K562 (cell line): ENCODE results near the gene ITGA7. TPM values are rescaled to one million over a fixed set of nuclear protein-coding genes. Genes with fewer than 3 reads are reported as not detected.
"Not testable (repeated sequence)": the region's sequence is repeated elsewhere in the genome, so short reads cannot be mapped to it uniquely, and the experiment has no call there.

Source experiments
- ATAC-seq: fragments of 200-7000 bp; cut with Tn5 transposase; 3 replicates; pipeline ENCODE4 v1.9.1; 2020; ENCODE audit warnings: moderate library complexity
- BruUV-seq: library from RNA; stranded (reverse); fragments of 400-500 nt; replicated peaks from 2 replicates; lab custom pipeline; 2021; lab: Mats Ljungman, UMichigan
- CTCF ChIA-PET: fragments of 300-600 bp; formaldehyde crosslinking; extraction: SDS; loops from one replicate; lab custom pipeline; 2021; ENCODE audit warnings: low intra/inter-chr PET ratio; lab: Yijun Ruan, JAX
- POLR2A ChIA-PET: fragments of 300-600, 350-650 bp; sonication (Branson Sonifier 250); formaldehyde crosslinking; extraction: SDS; loops from one replicate; lab custom pipeline; 2021; ENCODE audit warnings: antibody characterized with exemption, inconsistent platforms; lab: Yijun Ruan, JAX
- DNase-seq, 4 experiments: peaks; one replicate each; pipeline versions ENCODE4 v3.0.0 to v3.0.0-alpha.2; 2011 to 2018; ENCODE audit warnings: low spot score in 3 of 4, mixed read lengths in 3 of 4; ENCODE audit errors: extremely low read depth in 1 of 4
- FAIRE-seq: peaks from 2 replicates; lab custom pipeline; 2011; peaks lifted over from hg19 to GRCh38; lab: Jason Lieb, UNC
- H2AFZ ChIP-seq: 2 replicates; pipeline ENCODE4 v1.6.0; 2011; ENCODE audit warnings: low read depth, low read length, control low read depth, inconsistent platforms
- H3K27ac ChIP-seq: fragments of 200-600 bp; 3 replicates; pipeline ENCODE4 v1.8.0; 2011; ENCODE audit warnings: low read depth, mild to moderate bottlenecking, control low read depth, inconsistent platforms, low read length, moderate library complexity, mixed read lengths; ENCODE audit errors: extremely low read depth
- H3K27me3 ChIP-seq, 2 experiments: fragments of 300-600 bp in 1 of 2; 2 replicates in 1 of 2; 3 replicates in 1 of 2; pipeline versions ENCODE4 v1.6.0 to v1.8.0; 2011; ENCODE audit warnings: inconsistent platforms in 2 of 2, low read length in 2 of 2, mild to moderate bottlenecking in 1 of 2, mixed read lengths in 1 of 2, moderate library complexity in 1 of 2; ENCODE audit not compliant: control insufficient read depth in 2 of 2, insufficient read depth in 2 of 2
- H3K36me3 ChIP-seq: fragments of 300-600 bp; 3 replicates; pipeline ENCODE4 v1.8.0; 2011; ENCODE audit warnings: mild to moderate bottlenecking, low read length, inconsistent platforms; ENCODE audit not compliant: control insufficient read depth, insufficient read depth
- H3K4me1 ChIP-seq, 2 experiments: fragments of 200-600 bp in 1 of 2; replicated peaks in 1 of 2; 2 replicates in 1 of 2; 3 replicates in 1 of 2; pipeline versions ENCODE4 v1.5.1 to v1.8.0; 2011; ENCODE audit warnings: inconsistent platforms in 2 of 2, low read length in 2 of 2, mild to moderate bottlenecking in 1 of 2, mixed read lengths in 1 of 2, moderate library complexity in 1 of 2; ENCODE audit not compliant: control insufficient read depth in 2 of 2, insufficient read depth in 2 of 2
- H3K4me2 ChIP-seq: 2 replicates; pipeline ENCODE4 v1.6.1; 2011; ENCODE audit warnings: low read length, control low read depth, inconsistent platforms, mixed read lengths; ENCODE audit not compliant: insufficient read depth
- H3K4me3 ChIP-seq: fragments of 200-600 bp; sonication (generic), shearing (Covaris generic); 2 replicates; pipeline ENCODE4 v1.5.1; 2016; ENCODE audit warnings: control low read depth, inconsistent platforms
- H3K79me2 ChIP-seq: fragments of 200-600 bp; 3 replicates; pipeline ENCODE4 v1.8.0; 2011; ENCODE audit warnings: low read length, inconsistent platforms; ENCODE audit not compliant: control insufficient read depth, insufficient read depth
- H3K9ac ChIP-seq, 2 experiments: 2 replicates each; pipeline versions ENCODE4 v1.6.0 to v1.6.1; 2011; ENCODE audit warnings: low read depth in 2 of 2, low read length in 2 of 2, control low read depth in 1 of 2, inconsistent platforms in 1 of 2, mild to moderate bottlenecking in 1 of 2, mixed read lengths in 1 of 2; ENCODE audit not compliant: insufficient read depth in 1 of 2
- H3K9me1 ChIP-seq: one replicate; pipeline ENCODE4 v1.6.0; 2011; ENCODE audit warnings: inconsistent platforms, mild to moderate bottlenecking, low read length, moderate library complexity; ENCODE audit not compliant: control insufficient read depth, insufficient read depth
- H3K9me3 ChIP-seq: replicated peaks from 2 replicates; pipeline ENCODE4 v1.5.1; 2011; ENCODE audit warnings: low read depth, low read length, inconsistent platforms; ENCODE audit not compliant: control insufficient read depth, insufficient read depth
- H4K20me1 ChIP-seq: replicated peaks from 2 replicates; pipeline ENCODE4 v1.6.1; 2011; ENCODE audit warnings: low read length, inconsistent platforms, mixed read lengths; ENCODE audit not compliant: control insufficient read depth, insufficient read depth
- E2F6 ChIP-seq, 2 experiments: IDR thresholded peaks; 2 replicates each; pipeline ENCODE4 v1.6.1; 2011; ENCODE audit warnings: borderline replicate concordance in 1 of 2, control low read depth in 1 of 2, low read depth in 1 of 2, low read length in 1 of 2, mild to moderate bottlenecking in 1 of 2, mixed read lengths in 1 of 2, moderate library complexity in 1 of 2; ENCODE audit not compliant: insufficient read depth in 1 of 2, insufficient read length in 1 of 2, poor library complexity in 1 of 2, severe bottlenecking in 1 of 2; ENCODE audit errors: extremely low read depth in 1 of 2
- SPI1 ChIP-seq: IDR thresholded peaks from 2 replicates; pipeline ENCODE4 v1.6.1; 2011; ENCODE audit warnings: low read depth, low read length, control low read depth, borderline replicate concordance
- ZNF766 ChIP-seq: fragments of 200-800 bp; sonication (Bioruptor generic); conservative IDR thresholded peaks from 2 replicates; pipeline ENCODE4 v1.6.1; 2016; ENCODE audit warnings: missing genetic modification characterization, missing compliant biosample characterization
- WGBS: fragments of 100-300 bp; shearing (Covaris generic); methylation state at CpG from one replicate; pipeline ENCODE4 v1.1.6; 2016; ENCODE audit warnings: low coverage, mixed read lengths; ENCODE audit not compliant: insufficient coverage; ENCODE audit errors: missing lambda C conversion rate; 5-methylcytosine and 5-hydroxymethylcytosine counted together
- in situ Hi-C: fragments of 300-500 bp; cut with MboI; formaldehyde crosslinking; loops from 4 replicates; pipeline ENCODE4 v1.15.0; 2018; ENCODE audit warnings: inconsistent platforms, mixed read lengths
- intact Hi-C: fragments of 100-400 bp; cut with micrococcal nuclease; formaldehyde crosslinking; loops from 2 replicates; pipeline ENCODE4 v1.14.2; 2022
- polyA plus RNA-seq, 8 experiments: library from polyadenylated mRNA; depleted of rRNA in 4 of 8; stranded (reverse) in 5 of 8; unstranded in 3 of 8; fragments of >200 nt; fragmentation: Nextera tagmentation in 2 of 8; fragmentation: Illumina TruSeq in 1 of 8; extraction: Ambion mirVana in 2 of 8; extraction: Trizol in 1 of 8; gene quantifications; 2 replicates each; pipeline versions ENCODE4 v1.2.1 to v1.2.3, GENCODE V29; 2011 to 2014; ENCODE audit warnings: inconsistent platforms in 1 of 8, missing spikeins in 1 of 8
- total RNA-seq, 7 experiments: library from RNA; depleted of rRNA in 6 of 7; stranded (reverse); fragments of >200 nt in 6 of 7; fragmentation: Illumina TruSeq in 2 of 7; extraction: Trizol in 2 of 7; gene quantifications; 2 replicates each; pipeline versions ENCODE4 v1.2.1 to v1.2.3, GENCODE V29; 2011 to 2021; ENCODE audit warnings: low replicate concordance in 1 of 7
- TF ChIP-seq, protein P1 (sequence below): fragments of 450-650 bp; IDR thresholded peaks from 2 replicates; pipeline ENCODE4 v1.6.1; 2016; ENCODE audit warnings: mild to moderate bottlenecking, moderate library complexity

ITGA7 gene
- total and polyA plus RNA-seq, 9 of the 15 experiments (the other 6 are each of a cell fraction or from before 2014, with no cell fraction given): 0.11 to 2.3 (median 0.56) TPM; not detected in 1

- FAIRE-seq, H3K79me2 ChIP-seq, H3K36me3 ChIP-seq, H3K27ac ChIP-seq, H3K9me3 ChIP-seq, H3K4me2 ChIP-seq, in situ Hi-C loops, intact Hi-C loops, H3K4me3 ChIP-seq, H3K9ac ChIP-seq, H4K20me1 ChIP-seq, POLR2A ChIA-PET, H3K9me1 ChIP-seq, H3K27me3 ChIP-seq, ATAC-seq, BruUV-seq, H3K4me1 ChIP-seq: not testable (repeated sequence)
- WGBS: 22% methylated on average over 4 of the region's 4 CpGs
- TF ChIP-seq SPI1 (peak; percentile 30; the same call in 1 of the 2 replicates), ZNF766 (peak; percentile 40; the same call in 1 of the 2 replicates), E2F6 (IDR thresholded peaks at IDR 0.05; ENCODE audit: borderline replicate concordance in 1 of 2, extremely low read depth in 1 of 2, insufficient read depth in 1 of 2, insufficient read length in 1 of 2, low read depth in 1 of 2, low read length in 1 of 2, poor library complexity in 1 of 2, severe bottlenecking in 1 of 2) (peak in 1 of 2 experiments; percentile 10)
- TF ChIP-seq, protein P1, sequence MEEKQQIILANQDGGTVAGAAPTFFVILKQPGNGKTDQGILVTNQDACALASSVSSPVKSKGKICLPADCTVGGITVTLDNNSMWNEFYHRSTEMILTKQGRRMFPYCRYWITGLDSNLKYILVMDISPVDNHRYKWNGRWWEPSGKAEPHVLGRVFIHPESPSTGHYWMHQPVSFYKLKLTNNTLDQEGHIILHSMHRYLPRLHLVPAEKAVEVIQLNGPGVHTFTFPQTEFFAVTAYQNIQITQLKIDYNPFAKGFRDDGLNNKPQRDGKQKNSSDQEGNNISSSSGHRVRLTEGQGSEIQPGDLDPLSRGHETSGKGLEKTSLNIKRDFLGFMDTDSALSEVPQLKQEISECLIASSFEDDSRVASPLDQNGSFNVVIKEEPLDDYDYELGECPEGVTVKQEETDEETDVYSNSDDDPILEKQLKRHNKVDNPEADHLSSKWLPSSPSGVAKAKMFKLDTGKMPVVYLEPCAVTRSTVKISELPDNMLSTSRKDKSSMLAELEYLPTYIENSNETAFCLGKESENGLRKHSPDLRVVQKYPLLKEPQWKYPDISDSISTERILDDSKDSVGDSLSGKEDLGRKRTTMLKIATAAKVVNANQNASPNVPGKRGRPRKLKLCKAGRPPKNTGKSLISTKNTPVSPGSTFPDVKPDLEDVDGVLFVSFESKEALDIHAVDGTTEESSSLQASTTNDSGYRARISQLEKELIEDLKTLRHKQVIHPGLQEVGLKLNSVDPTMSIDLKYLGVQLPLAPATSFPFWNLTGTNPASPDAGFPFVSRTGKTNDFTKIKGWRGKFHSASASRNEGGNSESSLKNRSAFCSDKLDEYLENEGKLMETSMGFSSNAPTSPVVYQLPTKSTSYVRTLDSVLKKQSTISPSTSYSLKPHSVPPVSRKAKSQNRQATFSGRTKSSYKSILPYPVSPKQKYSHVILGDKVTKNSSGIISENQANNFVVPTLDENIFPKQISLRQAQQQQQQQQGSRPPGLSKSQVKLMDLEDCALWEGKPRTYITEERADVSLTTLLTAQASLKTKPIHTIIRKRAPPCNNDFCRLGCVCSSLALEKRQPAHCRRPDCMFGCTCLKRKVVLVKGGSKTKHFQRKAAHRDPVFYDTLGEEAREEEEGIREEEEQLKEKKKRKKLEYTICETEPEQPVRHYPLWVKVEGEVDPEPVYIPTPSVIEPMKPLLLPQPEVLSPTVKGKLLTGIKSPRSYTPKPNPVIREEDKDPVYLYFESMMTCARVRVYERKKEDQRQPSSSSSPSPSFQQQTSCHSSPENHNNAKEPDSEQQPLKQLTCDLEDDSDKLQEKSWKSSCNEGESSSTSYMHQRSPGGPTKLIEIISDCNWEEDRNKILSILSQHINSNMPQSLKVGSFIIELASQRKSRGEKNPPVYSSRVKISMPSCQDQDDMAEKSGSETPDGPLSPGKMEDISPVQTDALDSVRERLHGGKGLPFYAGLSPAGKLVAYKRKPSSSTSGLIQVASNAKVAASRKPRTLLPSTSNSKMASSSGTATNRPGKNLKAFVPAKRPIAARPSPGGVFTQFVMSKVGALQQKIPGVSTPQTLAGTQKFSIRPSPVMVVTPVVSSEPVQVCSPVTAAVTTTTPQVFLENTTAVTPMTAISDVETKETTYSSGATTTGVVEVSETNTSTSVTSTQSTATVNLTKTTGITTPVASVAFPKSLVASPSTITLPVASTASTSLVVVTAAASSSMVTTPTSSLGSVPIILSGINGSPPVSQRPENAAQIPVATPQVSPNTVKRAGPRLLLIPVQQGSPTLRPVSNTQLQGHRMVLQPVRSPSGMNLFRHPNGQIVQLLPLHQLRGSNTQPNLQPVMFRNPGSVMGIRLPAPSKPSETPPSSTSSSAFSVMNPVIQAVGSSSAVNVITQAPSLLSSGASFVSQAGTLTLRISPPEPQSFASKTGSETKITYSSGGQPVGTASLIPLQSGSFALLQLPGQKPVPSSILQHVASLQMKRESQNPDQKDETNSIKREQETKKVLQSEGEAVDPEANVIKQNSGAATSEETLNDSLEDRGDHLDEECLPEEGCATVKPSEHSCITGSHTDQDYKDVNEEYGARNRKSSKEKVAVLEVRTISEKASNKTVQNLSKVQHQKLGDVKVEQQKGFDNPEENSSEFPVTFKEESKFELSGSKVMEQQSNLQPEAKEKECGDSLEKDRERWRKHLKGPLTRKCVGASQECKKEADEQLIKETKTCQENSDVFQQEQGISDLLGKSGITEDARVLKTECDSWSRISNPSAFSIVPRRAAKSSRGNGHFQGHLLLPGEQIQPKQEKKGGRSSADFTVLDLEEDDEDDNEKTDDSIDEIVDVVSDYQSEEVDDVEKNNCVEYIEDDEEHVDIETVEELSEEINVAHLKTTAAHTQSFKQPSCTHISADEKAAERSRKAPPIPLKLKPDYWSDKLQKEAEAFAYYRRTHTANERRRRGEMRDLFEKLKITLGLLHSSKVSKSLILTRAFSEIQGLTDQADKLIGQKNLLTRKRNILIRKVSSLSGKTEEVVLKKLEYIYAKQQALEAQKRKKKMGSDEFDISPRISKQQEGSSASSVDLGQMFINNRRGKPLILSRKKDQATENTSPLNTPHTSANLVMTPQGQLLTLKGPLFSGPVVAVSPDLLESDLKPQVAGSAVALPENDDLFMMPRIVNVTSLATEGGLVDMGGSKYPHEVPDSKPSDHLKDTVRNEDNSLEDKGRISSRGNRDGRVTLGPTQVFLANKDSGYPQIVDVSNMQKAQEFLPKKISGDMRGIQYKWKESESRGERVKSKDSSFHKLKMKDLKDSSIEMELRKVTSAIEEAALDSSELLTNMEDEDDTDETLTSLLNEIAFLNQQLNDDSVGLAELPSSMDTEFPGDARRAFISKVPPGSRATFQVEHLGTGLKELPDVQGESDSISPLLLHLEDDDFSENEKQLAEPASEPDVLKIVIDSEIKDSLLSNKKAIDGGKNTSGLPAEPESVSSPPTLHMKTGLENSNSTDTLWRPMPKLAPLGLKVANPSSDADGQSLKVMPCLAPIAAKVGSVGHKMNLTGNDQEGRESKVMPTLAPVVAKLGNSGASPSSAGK: peak; percentile 28; the same call in 1 of the 2 replicates
- 0 out of 2 replicates have a peak overlapping the region, but pooled peaks have one; percentile 24 for H2AFZ ChIP-seq
- DNase-seq: peak in 1 of 4 experiments; percentile 11
- CTCF ChIA-PET: interaction anchor here (0.6 kb wide), 1 partner anchor 396 kb away, joined by 6 read pairs; no protein-coding TSS in a partner anchor
These were observed 56.9 kb downstream of the ITGA7 start for GRCh38 chr12:55650620-55651298.
